ENCODE results near the gene ABRACL.
"Not testable (repeated sequence)": the region's sequence is repeated elsewhere in the genome, so short reads cannot be mapped to it uniquely, and the experiment has no call there.

The ABRACL gene

DNA sequence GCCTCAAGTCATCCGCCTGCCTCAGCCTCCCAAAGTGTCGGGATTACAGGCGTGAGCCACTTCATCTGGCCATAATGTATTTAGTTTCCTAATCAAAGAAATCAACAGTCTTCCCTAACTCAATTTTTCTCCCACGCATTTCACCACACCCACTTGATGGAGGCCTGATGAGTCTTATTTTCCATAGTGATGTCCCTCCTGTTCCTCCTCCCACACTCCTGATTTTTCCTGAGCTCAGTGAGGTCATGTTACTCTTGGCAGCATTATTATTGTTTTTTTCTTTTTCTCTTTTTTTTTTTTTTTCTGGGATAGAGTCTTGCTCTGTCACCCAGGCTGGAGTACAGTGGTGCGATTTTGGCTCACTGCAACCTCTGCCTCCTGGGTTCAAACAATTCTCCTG is 8.9 kb downstream of the ABRACL start:
- no peak for DNase-seq (ENCODE audit: low spot score)
- in situ Hi-C loops (cut with MboI; ENCODE audit: low pct_unique_long_range_greater_than_20kb, low sequenced_read_pairs, unreplicated experiment) = no loop called here
- TF ChIP-seq, protein P1, sequence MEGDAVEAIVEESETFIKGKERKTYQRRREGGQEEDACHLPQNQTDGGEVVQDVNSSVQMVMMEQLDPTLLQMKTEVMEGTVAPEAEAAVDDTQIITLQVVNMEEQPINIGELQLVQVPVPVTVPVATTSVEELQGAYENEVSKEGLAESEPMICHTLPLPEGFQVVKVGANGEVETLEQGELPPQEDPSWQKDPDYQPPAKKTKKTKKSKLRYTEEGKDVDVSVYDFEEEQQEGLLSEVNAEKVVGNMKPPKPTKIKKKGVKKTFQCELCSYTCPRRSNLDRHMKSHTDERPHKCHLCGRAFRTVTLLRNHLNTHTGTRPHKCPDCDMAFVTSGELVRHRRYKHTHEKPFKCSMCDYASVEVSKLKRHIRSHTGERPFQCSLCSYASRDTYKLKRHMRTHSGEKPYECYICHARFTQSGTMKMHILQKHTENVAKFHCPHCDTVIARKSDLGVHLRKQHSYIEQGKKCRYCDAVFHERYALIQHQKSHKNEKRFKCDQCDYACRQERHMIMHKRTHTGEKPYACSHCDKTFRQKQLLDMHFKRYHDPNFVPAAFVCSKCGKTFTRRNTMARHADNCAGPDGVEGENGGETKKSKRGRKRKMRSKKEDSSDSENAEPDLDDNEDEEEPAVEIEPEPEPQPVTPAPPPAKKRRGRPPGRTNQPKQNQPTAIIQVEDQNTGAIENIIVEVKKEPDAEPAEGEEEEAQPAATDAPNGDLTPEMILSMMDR (IDR thresholded peaks at IDR 0.05; ENCODE audit: extremely low read depth, insufficient read depth, missing control alignments) = no peak

DNA sequence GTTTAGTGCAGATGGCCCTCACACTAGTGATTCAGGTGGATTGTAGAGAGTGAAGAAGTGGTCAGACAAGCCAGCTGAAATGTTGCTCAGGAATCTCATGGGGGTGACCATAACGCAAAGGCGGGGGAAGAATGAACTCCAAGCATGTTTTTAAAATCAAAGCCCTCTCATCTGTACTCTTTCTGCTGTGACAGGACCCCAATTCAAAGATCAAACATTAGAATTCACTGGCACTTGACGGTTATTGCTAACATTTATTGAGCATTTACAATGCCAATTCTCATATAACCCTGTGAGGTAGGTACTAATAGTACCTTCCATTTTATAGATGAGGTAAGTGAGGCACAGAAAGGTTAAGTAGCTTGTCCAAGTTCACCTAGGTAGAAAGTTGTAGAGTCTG is 15.7 kb downstream of the ABRACL start:
- in situ Hi-C loops (cut with MboI; ENCODE audit: low pct_unique_long_range_greater_than_20kb, low sequenced_read_pairs, unreplicated experiment) = no loop called here
- TF ChIP-seq, protein P1 (IDR thresholded peaks at IDR 0.05; ENCODE audit: extremely low read depth, insufficient read depth, missing control alignments) = no peak
- DNase-seq (ENCODE audit: low spot score) = no peak

DNA sequence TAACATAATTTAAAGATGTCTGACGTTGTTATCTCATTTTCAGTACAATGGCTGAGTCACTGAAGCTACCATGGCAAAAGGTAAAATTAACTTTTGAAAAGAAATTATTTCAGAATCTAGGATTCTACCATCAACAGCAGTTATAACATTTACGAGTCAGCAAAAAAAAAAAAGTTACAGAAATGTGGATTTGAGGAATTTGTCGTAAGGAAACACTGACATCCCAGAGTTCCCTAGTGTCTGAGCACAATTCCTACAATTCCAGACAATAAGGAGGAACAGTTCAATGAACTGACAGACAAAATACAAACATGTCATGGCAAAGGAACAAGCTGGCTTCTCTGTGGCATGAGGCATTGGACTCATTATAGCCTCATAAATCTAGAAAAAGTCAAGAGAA is 19.1 kb downstream of the ABRACL start:
- TF ChIP-seq, protein P1 (IDR thresholded peaks at IDR 0.05; ENCODE audit: extremely low read depth, insufficient read depth, missing control alignments) = no peak
- in situ Hi-C loops (cut with MboI; ENCODE audit: low pct_unique_long_range_greater_than_20kb, low sequenced_read_pairs, unreplicated experiment) = no loop called here
- no peak for DNase-seq (ENCODE audit: low spot score)

DNA sequence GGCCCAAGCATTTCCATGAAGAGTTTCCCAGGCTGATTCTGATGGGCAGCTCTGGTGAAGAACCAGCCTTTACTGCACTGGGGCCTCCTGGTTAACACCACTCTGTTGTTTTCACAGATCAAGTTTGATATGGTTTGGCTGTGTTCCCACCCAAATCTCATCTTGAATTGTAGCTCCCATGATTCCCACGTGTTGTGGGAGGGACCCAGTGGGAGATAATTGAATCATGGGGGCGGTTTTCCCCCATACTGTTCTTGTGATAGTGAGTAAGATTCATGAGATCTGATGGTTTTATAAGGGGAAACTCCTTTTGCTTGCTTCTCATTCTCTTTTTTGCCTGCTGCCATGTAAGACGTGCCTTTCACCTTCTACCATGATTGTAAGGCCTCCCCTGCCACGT is 20.4 kb downstream of the ABRACL start:
- in situ Hi-C loops (cut with MboI; ENCODE audit: low pct_unique_long_range_greater_than_20kb, low sequenced_read_pairs, unreplicated experiment); DNase-seq (ENCODE audit: low spot score): not testable (repeated sequence)

DNA sequence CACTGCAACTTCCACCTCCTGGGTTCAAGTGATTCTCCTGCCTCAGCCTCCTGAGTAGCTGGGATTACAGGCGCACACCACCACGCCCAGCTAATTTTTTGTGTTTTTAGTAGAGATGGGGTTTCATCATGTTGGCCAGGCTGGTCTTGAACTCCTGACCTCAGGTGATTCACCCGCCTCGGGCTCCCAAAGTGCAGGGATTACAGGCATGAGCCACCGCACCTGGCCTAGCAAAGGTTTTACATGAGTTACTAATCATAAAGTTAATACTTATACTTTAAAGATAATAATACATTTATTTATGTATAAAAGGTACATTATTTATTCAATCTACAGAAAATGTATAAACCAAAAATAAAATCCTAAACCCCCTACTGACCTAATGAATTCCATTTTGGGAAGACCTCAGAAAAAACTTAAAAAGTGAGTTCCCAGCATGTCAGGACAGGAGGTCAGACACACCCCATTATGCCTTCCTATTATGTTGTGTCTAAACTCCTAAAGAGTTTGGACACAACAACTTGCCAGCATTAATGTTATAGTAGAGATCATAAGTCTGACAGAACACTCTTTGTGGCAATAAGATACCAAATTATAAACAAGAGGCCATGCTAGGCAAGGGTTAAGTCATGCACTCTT is 21.7 kb downstream of the ABRACL start:
- in situ Hi-C loops (cut with MboI; ENCODE audit: low pct_unique_long_range_greater_than_20kb, low sequenced_read_pairs, unreplicated experiment) = not testable (repeated sequence)

DNA sequence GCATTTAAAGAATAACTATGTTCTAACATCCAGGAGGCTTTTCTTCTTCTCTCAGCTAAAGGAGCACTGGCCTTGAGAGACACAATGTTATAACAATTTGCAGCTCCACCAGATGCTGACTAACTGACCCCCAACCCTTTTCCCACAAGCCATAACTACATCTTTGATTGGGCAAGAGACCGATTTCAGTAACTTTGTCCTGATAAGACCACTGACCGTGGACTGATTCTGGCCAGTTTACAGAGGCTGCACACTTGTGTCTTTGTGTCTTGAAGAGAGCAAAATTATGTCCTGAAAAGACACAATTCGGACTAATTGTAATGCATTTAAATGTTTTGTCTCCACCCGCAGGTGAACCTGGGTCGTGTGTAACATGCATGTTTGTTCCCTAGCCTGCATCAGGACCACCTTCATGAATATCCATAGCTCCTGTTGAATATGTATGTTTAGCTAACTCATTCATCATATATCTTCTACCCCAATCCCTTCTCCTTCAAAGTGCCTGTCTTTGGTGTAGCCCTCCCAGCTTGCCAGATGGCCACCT is 22.3 kb downstream of the ABRACL start:
- DNase-seq (ENCODE audit: low spot score) = no peak
- TF ChIP-seq, protein P1 (IDR thresholded peaks at IDR 0.05; ENCODE audit: extremely low read depth, insufficient read depth, missing control alignments) = peak; percentile 15
- in situ Hi-C loops (cut with MboI; ENCODE audit: low pct_unique_long_range_greater_than_20kb, low sequenced_read_pairs, unreplicated experiment) = no loop called here

More for the DNA sequence above, 21.7 kb downstream of the ABRACL start:
- not testable (repeated sequence) for DNase-seq (ENCODE audit: low spot score)

DNA sequence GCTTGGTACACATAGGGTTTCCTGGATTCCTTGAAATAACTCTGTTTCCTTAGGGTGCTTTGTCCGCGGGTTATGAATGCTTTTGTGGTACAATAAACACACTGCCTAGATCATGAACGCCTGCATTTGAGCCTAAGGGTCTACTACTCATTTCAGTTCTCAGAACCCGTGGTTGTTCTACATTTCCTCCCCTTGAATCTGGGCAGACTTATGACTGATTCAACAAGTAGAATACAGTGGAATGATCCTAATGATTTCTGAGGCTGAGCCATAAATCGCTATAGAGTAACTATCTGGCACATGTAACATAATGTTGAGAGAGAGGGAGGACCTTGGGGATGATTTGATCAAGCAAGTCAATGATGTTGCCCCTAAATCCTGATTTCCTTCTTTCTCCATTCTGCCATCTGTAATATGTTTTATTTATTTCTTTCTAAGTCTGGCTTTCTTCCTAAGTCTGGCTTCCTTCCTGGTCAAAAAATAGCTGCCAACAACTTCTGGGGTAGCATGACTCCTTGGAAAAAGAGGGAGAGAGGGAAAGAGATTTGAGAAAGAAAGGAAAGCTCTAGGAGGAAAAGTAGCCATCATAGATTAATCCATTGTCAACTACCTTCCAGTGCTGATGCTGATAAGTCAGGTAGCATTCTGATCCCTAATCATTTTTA is 23.0 kb downstream of the ABRACL start:
- in situ Hi-C loops (cut with MboI; ENCODE audit: low pct_unique_long_range_greater_than_20kb, low sequenced_read_pairs, unreplicated experiment) = no loop called here

More for the DNA sequence above, 23.0 kb downstream of the ABRACL start:
- TF ChIP-seq, protein P1 (IDR thresholded peaks at IDR 0.05; ENCODE audit: extremely low read depth, insufficient read depth, missing control alignments) = no peak
- DNase-seq (ENCODE audit: low spot score) = no peak

Data from GM13977 (cell line).